Left renal cortex interstitium (tissue), 4 donors: ENCODE results near the gene FGFR2. TPM values are rescaled to one million over a fixed set of nuclear protein-coding genes. Genes with fewer than 3 reads are reported as not detected.
"Not testable (repeated sequence)": the region's sequence is repeated elsewhere in the genome, so short reads cannot be mapped to it uniquely, and the experiment has no call there.

ENCODE experiments used
- DNase-seq, 4 donors: peaks; one replicate each; pipeline ENCODE4 v3.0.0-alpha.2; 2013; ENCODE audit warnings: low read depth in 4 of 4, low spot score in 2 of 4, missing footprints in 1 of 4
- polyA plus RNA-seq, 4 donors: library from polyadenylated mRNA; unstranded; fragments of 120-200 nt; gene quantifications; one replicate each; pipeline ENCODE4 v1.2.1, GENCODE V29; 2013; ENCODE audit not compliant: insufficient read length in 4 of 4

The FGFR2 gene
- polyA plus RNA-seq, 4 donors, result 96.3 to 110 (median 106) TPM

- no peak for DNase-seq
These were observed 40.0 kb downstream of the FGFR2 start for GRCh38 chr10:121558238-121558637.

GRCh38 chr10:121556918-121557573 lies 41.2 kb downstream of the FGFR2 start:
- DNase-seq, result no peak

- no peak for DNase-seq
These were observed 41.8 kb downstream of the FGFR2 start for GRCh38 chr10:121556455-121556854.

- DNase-seq, result not testable (repeated sequence)
These were observed 43.3 kb downstream of the FGFR2 start for GRCh38 chr10:121554916-121555315.

GRCh38 chr10:121553511-121554264 lies 44.6 kb downstream of the FGFR2 start:
- no peak for DNase-seq

- no peak for DNase-seq
These were observed 45.5 kb downstream of the FGFR2 start for GRCh38 chr10:121552746-121553145.

GRCh38 chr10:121551210-121551885 lies 46.9 kb downstream of the FGFR2 start:
- DNase-seq, result no peak

- no peak for DNase-seq
These were observed 53.9 kb downstream of the FGFR2 start for GRCh38 chr10:121544301-121544869.

- no peak for DNase-seq
These were observed 54.7 kb downstream of the FGFR2 start for GRCh38 chr10:121543545-121543944.

- DNase-seq, result no peak
These were observed 56.7 kb downstream of the FGFR2 start for GRCh38 chr10:121541450-121542120.

- no peak for DNase-seq
These were observed 57.4 kb downstream of the FGFR2 start for GRCh38 chr10:121540732-121541395.

- DNase-seq, result no peak
These were observed 58.5 kb downstream of the FGFR2 start for GRCh38 chr10:121539786-121540185.

GRCh38 chr10:121536310-121536913 lies 61.8 kb downstream of the FGFR2 start:
- no peak for DNase-seq

- DNase-seq, result no peak
These were observed 62.9 kb downstream of the FGFR2 start for GRCh38 chr10:121535381-121535780.

GRCh38 chr10:121532292-121532864 lies 65.9 kb downstream of the FGFR2 start:
- no peak for DNase-seq

- DNase-seq, result no peak
These were observed 66.4 kb downstream of the FGFR2 start for GRCh38 chr10:121531830-121532178.

GRCh38 chr10:121531076-121531829 lies 67.0 kb downstream of the FGFR2 start:
- DNase-seq, result no peak

- DNase-seq, result no peak
These were observed 67.7 kb downstream of the FGFR2 start for GRCh38 chr10:121530481-121531075.
